HG03378 (cell line): ENCODE measurements around the gene MARK3.

Experiments
- ATAC-seq: cut with Tn5 transposase; IDR thresholded peaks from one replicate; pipeline ENCODE4 v1.9.1; 2021; ENCODE audit warnings: mild to moderate bottlenecking, moderate library complexity; ENCODE audit not compliant: unreplicated experiment

MARK3 gene

DNA sequence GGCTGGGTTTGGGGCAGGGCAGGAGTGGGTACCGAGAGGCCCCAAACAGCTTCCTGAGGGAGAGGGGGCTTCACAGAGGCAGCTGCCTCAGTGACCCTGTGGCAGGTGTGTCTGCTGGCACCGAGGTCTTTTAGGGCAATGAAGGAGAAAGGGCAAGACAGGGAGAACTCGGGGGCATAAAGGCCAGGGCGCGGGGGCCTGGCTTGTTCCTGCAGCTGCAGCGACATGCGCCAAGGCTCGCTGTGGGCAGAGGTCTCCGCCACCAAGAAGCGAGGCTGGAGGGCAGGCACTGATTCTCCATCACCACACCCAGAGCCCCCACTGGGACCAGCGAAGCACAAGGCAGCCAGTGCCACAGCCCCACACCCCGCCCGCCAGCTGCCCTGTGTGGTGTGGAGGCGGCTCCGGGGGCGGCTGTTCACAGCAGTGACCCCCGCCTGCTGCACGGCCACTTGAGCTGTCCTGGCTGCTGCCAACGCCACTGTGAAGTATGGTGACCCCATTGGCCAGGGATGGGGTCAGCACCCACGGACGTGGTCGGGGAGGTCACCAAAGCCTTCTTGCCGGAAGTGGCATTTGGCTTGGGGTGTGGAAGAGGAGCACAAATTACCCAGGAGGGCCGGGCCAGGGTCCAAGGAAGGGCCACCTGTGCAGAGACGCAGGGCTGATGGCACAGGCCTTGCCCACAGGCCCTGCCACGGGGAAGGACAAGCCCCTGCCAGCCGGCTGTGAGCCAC lies 160.9 kb downstream of the MARK3 start:
- ATAC-seq = no peak

DNA sequence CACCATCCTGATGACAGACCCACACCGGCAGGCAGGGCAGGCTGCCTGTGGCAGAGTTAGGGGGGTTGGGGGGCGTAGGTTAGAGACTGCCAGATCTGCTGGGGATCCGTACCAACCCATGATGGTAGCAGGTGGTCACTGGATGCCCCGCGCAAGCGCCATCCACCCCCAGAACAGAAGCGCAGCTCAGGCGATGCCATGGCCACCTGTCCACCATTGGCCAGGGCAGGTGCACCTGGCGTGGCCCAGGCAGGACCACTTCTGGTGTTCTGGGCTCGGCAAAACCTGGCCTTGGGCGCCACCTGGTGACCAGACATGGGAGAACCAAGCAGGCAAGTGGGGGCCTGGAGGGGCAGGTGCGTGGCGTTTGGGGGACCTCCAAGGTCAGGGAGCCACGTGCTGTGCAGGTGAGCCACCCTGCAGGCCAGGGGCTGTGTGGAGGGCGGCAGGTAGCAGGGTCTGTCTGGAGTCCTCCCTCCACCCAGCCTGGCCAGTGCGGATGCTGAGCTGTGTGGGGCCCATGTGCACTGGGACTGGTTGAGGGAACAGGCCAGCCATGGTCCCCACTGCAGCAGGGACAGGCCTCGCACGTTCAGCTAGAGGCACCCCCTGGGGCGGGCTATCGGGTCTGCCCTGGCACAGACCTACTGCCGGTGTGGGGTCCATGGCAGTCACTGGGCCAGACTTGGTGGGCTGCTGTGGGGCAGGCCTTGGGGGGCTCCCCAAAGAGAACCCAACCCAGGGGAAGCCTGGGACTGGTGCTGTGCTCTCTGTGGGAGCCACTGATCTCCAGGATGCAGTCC lies 161.6 kb downstream of the MARK3 start:
- no peak for ATAC-seq

DNA sequence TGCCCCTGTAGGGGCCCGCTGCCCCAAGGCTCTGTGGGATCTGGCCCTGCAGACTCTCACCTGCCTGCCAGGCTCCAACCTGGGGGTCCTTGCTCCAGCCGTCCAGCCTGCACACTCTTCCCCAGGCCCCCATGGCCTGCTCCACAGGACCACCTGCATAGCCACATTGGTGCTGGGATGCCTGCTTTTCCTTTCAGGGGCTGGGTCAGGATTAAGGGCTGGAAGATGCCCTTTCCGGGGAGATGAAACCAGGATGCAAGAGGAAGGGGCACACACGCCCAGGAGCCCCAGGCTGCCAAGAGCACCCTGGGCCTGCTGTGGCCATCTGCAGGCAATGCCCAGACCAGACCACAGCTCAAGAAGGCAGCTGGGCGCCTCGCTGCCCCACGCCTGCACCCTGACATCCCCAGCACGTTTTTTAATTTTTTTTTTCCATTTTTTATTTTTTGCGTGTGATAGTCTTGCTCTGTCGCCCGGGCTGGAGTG lies 162.3 kb downstream of the MARK3 start:
- no peak for ATAC-seq

DNA sequence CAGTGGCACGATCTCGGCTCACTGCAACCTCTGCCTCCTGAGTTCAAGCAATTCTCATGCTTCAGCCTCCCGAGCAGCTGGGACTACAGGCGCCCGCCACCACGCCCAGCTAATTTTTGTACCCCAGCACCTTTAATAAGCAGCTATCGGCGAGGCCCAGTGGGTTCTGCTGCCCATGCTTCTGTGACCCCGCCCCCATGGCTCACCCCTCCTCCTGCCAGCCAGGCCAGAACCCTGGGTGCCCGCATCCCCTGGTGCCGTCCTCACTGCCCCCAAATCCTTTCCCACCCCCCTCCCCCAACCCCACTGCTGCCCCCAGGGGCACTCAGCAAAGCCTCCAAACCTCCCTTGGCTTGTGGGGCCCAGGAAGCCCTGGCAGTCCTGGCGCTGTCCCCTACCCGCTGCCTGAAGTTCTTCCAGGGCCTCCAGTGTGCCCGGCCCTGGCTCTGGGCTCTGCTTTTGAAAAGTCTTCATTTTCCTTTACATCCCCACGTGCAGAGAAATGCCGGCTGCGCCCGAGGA lies 162.8 kb downstream of the MARK3 start:
- no peak for ATAC-seq

DNA sequence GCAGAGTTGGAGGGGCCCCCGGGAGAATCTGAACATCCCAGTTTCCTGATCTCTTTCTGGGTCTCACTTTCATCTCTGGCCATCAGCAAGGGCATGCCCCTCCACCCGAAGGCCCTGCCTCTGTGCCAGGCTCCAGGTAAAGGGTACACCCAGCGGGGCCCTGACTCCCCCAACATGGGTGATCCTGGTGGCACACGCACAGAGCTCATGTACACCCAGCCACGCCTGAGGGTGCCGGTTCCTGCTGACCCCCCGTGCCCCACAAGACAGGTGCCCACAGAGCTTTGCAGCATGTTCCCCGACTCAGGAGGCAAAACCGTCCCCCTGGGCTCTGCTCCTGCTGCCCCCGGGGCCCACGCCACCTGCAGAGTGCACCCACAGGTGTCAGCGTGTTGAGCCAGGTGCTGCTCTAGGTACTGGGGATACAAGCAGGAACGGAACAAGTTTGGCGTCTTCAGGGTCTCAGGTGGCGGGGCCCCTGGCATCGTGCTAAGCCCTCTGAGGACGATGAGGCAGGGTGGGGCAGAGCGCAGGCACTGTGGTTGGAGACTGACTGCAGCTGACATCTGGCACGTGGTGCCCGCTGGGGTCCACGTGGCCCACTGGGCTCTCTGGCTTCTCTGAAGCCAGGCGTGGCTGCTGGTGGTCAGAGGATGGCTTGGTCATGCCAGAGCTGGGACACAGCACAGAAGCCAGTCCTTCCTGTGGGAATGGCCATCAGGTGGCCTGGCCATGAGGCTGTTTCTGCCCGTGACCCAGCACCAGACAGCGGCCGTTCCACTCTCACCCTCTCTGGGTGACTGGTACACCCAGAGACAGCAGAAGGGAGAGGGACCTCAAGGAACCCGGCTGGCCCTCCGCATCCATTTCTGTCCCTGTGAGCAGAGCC lies 163.5 kb downstream of the MARK3 start:
- ATAC-seq = no peak

DNA sequence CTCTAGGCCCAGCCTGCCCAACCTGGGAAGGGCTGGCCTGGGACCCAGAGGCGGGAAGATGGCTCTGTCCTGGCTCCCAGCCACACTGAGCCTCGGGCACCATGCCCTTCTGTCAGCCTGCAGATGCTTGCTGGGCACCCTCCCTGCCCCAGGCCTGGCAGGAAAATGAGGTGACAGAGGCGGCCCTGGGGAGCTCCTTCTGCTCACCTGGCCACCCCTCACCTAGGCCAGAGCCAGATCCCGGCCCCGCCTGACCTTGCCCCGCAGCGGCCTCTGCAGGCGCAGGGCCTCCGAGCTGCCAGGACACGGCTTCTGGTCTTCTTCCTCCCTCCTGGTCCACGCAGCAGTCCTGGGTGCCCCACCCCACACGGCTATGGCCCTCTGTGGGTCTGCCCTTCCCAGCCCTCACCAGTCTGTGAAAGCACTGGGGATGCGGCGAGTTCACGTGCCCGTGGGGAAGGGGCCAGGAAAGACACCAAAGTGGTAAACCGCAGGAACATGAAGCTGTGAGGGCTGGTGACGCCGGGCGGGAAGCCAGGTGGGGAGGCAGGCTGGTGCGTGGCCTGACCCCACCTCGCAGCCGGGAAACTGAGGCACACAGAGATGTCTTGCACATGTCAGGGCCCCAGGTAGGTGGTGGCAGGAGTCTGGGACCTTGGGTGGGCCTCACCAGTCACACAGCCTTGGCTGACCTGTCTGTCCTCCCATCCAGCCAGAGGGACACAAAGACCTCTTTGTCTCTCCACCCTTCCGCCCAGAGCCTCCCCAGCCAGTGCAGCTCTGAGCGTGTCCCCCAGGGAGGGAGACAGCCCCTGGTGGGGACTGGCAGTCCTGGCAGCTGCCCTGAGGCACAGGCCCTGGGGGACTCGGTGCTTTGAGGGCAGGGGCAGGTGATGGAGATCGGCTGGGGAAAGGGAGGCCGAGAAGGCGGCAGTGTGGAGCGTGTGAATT lies 164.4 kb downstream of the MARK3 start:
- no peak for ATAC-seq

DNA sequence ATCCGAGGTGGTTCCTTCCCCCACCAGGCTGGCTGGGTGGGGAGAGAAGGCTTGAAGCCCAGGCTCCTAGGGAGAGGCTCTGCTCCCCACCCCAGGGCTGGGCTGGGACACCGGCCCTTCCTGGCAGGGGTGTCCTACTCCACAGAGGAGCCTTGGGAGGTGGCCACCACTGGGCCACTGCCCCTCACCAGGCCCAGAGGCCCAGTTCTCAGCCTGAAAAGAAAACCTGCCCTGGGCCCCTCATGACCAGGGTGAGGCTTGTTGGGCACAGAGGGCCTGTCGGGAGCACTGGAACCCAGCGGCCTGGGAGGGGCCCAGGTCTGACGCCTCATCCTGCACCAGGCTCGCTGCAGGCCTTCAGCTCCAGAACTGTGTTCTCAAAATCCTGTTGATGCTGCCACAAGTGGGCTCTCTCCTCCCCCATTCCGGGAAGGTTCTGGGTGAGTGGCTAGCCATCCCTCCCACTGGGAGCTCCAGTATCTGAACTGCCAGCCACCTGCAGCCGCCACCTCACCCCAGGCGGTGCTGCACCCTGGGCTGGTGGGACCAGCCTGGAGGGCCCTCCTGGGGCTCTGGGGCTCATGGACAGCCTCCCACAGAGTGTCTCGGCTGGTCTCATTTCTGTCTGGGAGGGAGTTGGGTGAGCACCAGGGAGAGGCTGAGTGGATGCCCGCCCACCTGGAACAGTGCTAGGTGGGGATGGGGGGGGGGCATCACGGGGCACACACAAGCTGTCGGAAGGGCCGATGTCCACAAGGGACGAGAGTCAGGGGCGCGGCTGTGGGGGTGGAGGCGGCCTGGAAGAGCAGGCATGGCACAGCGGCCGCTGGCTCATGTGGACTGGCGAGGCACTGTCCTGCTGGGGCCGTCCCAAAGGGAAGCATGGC lies 165.5 kb downstream of the MARK3 start:
- ATAC-seq = no peak

DNA sequence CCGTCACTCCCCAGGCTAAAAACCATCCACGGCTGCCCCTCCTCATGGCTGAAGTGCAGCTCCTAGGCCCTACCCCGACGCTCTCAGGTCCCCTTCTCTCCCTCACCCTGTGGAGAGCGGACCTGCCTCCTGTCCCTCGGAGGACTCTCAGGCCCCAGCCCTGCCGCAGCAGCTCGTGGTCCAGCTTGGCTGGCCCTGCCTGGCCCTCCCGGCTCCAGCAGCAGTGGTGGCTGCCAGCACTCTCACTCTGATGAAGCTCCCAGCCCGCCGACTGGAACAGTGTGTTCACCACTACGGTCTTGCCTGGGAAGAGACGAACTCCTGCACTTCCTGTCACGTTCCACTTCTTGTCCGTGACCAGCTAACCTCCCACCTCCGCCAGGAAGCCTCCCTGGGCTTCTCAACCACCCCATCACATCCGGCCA lies 166.1 kb downstream of the MARK3 start:
- no peak for ATAC-seq

DNA sequence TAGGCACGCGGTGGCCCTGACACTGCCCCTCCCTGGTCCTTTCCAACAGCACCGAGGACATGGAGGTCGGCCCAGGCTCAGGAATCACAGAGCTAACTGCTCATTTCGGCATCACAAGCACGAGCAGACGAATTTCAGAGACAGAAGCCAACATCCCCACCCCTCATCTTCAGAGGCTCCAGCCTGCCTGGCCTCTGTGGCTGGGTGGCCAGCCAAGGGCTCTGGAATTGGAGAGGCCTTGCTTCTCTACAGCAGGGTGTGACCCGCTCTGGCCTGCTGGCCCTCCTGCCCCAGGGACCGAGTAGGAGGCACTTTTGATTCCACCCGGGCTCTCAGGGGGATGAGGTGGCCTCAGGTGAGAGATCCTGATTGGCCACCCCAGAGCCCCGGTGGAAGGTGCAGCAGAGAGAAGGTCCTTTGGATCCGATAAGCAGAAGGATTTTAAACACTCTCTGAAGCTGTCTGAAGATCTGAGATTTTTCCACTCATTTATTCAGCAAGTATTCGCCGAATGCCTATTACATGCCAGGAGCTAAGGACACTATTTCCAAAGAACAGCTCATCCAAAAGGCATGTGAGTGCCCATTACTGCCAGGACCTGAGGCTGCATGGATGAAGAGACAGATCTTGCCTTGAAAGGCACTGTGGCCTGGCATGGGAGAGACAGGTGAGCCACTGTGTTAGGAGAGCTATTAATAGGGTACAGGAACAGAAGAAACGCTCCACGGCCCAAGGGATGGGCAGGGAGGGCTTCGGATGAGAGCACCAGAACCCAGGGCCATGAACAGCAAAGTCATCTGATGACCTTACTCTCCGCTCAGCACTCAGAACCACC lies 167.0 kb downstream of the MARK3 start:
- ATAC-seq = no peak

DNA sequence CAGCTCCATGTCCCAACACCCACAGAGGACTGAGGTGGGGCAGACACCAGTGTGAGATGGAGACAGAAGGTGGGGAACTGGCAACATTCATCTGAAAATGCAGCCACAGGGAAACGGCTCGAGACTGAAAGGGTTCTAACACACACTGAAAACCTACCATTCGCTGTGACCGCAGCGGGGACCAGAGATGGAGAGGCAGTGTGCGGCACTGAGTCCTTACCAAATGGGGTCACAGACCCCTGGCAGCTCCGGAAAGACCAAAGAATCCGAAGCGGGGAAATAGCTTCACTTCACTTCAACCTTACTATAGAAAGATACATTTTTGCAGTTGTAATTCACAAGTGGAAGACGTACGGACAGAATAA lies 167.6 kb downstream of the MARK3 start:
- no peak for ATAC-seq
